ENCODE data around the gene PGM2.

Gene PGM2

GRCh38 chr4:37879365-37879764 is 52.9 kb downstream of the PGM2 start:
- 94% methylated on average over 4 of the region's 8 CpGs for WGBS (ENCODE audit: insufficient coverage)
- Histone ChIP-seq H3K27me3 (replicated peaks in 2 of 5; ENCODE audit: control insufficient read depth in 4 of 5, insufficient read depth in 5 of 5, low read length in 4 of 5) (no peaks in the 10 kb centered on the region), H3K4me3 (ENCODE audit: control insufficient read depth in 1 of 7, extremely low read depth in 1 of 7, insufficient read depth in 4 of 7, low read depth in 2 of 7, low read length in 6 of 7) (no peak overlapping the region), H3K4me1 (ENCODE audit: control extremely low read depth in 1 of 4, control insufficient read depth in 4 of 4, insufficient read depth in 4 of 4, low read length in 3 of 4) (peaks cover 0 to 2% (median 0%) of the 10 kb centered on the region in 4 experiments), H3K27ac (ENCODE audit: insufficient read depth in 1 of 2, low read depth in 1 of 2, low read length in 2 of 2, poor library complexity in 1 of 2, severe bottlenecking in 2 of 2) (no peak overlapping the region), H3K36me3 (ENCODE audit: control insufficient read depth in 4 of 4, insufficient read depth in 4 of 4, low read length in 3 of 4) (no peaks in the 10 kb centered on the region), H3K9me3 (ENCODE audit: control extremely low read depth in 1 of 5, control insufficient read depth in 4 of 5, insufficient read depth in 2 of 5, low read depth in 1 of 5, low read length in 4 of 5) (no peaks in the 10 kb centered on the region)
- peak in 2 of 3 donors; percentile 24 to 38 for DNase-seq
- ChIA-PET CTCF (interaction anchor here (1.3 to 6.0 kb wide), 2 partner anchors 10 to 41 kb away, joined by 3 to 33 read pairs; partner anchors contain the start of gene TBC1D1), POLR2A (interaction anchor here (0.6 kb wide), 1 partner anchor 39 kb away, joined by 3 read pairs; no protein-coding TSS in a partner anchor)

- Histone ChIP-seq H3K27me3 (replicated peaks in 2 of 5; ENCODE audit: control insufficient read depth in 4 of 5, insufficient read depth in 5 of 5, low read length in 4 of 5) (no peaks in the 10 kb centered on the region), H3K4me1 (ENCODE audit: control extremely low read depth in 1 of 4, control insufficient read depth in 4 of 4, insufficient read depth in 4 of 4, low read length in 3 of 4) (peaks cover 0 to 5% (median 0%) of the 10 kb centered on the region in 4 experiments), H3K9me3 (ENCODE audit: control extremely low read depth in 1 of 5, control insufficient read depth in 4 of 5, insufficient read depth in 2 of 5, low read depth in 1 of 5, low read length in 4 of 5) (no peaks in the 10 kb centered on the region), H3K36me3 (ENCODE audit: control insufficient read depth in 4 of 4, insufficient read depth in 4 of 4, low read length in 3 of 4) (no peaks in the 10 kb centered on the region), H3K27ac (ENCODE audit: insufficient read depth in 1 of 2, low read depth in 1 of 2, low read length in 2 of 2, poor library complexity in 1 of 2, severe bottlenecking in 2 of 2) (no peak overlapping the region), H3K4me3 (ENCODE audit: control insufficient read depth in 1 of 7, extremely low read depth in 1 of 7, insufficient read depth in 4 of 7, low read depth in 2 of 7, low read length in 6 of 7) (no peak overlapping the region)
- CTCF ChIA-PET = no interaction called here
- no peak for DNase-seq
- POLR2A ChIA-PET = no interaction called here
- no CpG with 5 or more reads among the region's 5 CpGs for WGBS (ENCODE audit: insufficient coverage)
Measured at GRCh38 chr4:37881811-37882210, 55.3 kb downstream of the PGM2 start.

- WGBS (ENCODE audit: insufficient coverage) = 75% methylated on average over 2 of the region's 4 CpGs
- Histone ChIP-seq H3K9me3 (ENCODE audit: control extremely low read depth in 1 of 5, control insufficient read depth in 4 of 5, insufficient read depth in 2 of 5, low read depth in 1 of 5, low read length in 4 of 5) (no peaks in the 10 kb centered on the region), H3K4me1 (ENCODE audit: control extremely low read depth in 1 of 4, control insufficient read depth in 4 of 4, insufficient read depth in 4 of 4, low read length in 3 of 4) (peaks cover 0 to 5% (median 0%) of the 10 kb centered on the region in 4 experiments), H3K36me3 (ENCODE audit: control insufficient read depth in 4 of 4, insufficient read depth in 4 of 4, low read length in 3 of 4) (no peaks in the 10 kb centered on the region), H3K4me3 (ENCODE audit: control insufficient read depth in 1 of 7, extremely low read depth in 1 of 7, insufficient read depth in 4 of 7, low read depth in 2 of 7, low read length in 6 of 7) (no peak overlapping the region), H3K27ac (ENCODE audit: insufficient read depth in 1 of 2, low read depth in 1 of 2, low read length in 2 of 2, poor library complexity in 1 of 2, severe bottlenecking in 2 of 2) (no peak overlapping the region), H3K27me3 (replicated peaks in 2 of 5; ENCODE audit: control insufficient read depth in 4 of 5, insufficient read depth in 5 of 5, low read length in 4 of 5) (no peaks in the 10 kb centered on the region)
- CTCF ChIA-PET = interaction anchor here (1.1 kb wide), 1 partner anchor 69 kb away, joined by 3 read pairs; no protein-coding TSS in a partner anchor
- POLR2A ChIA-PET = no interaction called here
- no peak for DNase-seq
Measured at GRCh38 chr4:37882665-37883296, 56.3 kb downstream of the PGM2 start.

GRCh38 chr4:37884855-37885487 is 58.5 kb downstream of the PGM2 start:
- Histone ChIP-seq H3K4me3 (ENCODE audit: control insufficient read depth in 1 of 7, extremely low read depth in 1 of 7, insufficient read depth in 4 of 7, low read depth in 2 of 7, low read length in 6 of 7) (no peak overlapping the region), H3K9me3 (ENCODE audit: control extremely low read depth in 1 of 5, control insufficient read depth in 4 of 5, insufficient read depth in 2 of 5, low read depth in 1 of 5, low read length in 4 of 5) (no peaks in the 10 kb centered on the region), H3K4me1 (ENCODE audit: control extremely low read depth in 1 of 4, control insufficient read depth in 4 of 4, insufficient read depth in 4 of 4, low read length in 3 of 4) (peaks cover 0 to 4% (median under 1%) of the 10 kb centered on the region in 4 experiments), H3K27me3 (replicated peaks in 2 of 5; ENCODE audit: control insufficient read depth in 4 of 5, insufficient read depth in 5 of 5, low read length in 4 of 5) (peaks cover 0 to 3% (median 0%) of the 10 kb centered on the region in 5 experiments), H3K27ac (ENCODE audit: insufficient read depth in 1 of 2, low read depth in 1 of 2, low read length in 2 of 2, poor library complexity in 1 of 2, severe bottlenecking in 2 of 2) (no peak overlapping the region), H3K36me3 (ENCODE audit: control insufficient read depth in 4 of 4, insufficient read depth in 4 of 4, low read length in 3 of 4) (no peaks in the 10 kb centered on the region)
- DNase-seq = no peak
- POLR2A ChIA-PET = no interaction called here
- CTCF ChIA-PET = interaction anchor here (1.0 kb wide), 1 partner anchor 11 kb away, joined by 5 read pairs; no protein-coding TSS in a partner anchor
- WGBS (ENCODE audit: insufficient coverage) = 100% methylated on average over 1 of the region's 3 CpGs

- 87% methylated on average over 3 of the region's 8 CpGs for WGBS (ENCODE audit: insufficient coverage)
- no peak overlapping the region for H3K4me3 ChIP-seq (ENCODE audit: control insufficient read depth in 1 of 7, extremely low read depth in 1 of 7, insufficient read depth in 4 of 7, low read depth in 2 of 7, low read length in 6 of 7)
- H3K36me3 ChIP-seq (ENCODE audit: control insufficient read depth in 4 of 4, insufficient read depth in 4 of 4, low read length in 3 of 4) = no peaks in the 10 kb centered on the region
- H3K27me3 ChIP-seq (replicated peaks in 2 of 5; ENCODE audit: control insufficient read depth in 4 of 5, insufficient read depth in 5 of 5, low read length in 4 of 5) = peaks cover 0 to 6% (median 0%) of the 10 kb centered on the region in 5 experiments
- H3K27ac ChIP-seq (ENCODE audit: insufficient read depth in 1 of 2, low read depth in 1 of 2, low read length in 2 of 2, poor library complexity in 1 of 2, severe bottlenecking in 2 of 2) = no peak overlapping the region
- peaks cover 0 to 9% (median 5%) of the 10 kb centered on the region in 4 experiments for H3K4me1 ChIP-seq (ENCODE audit: control extremely low read depth in 1 of 4, control insufficient read depth in 4 of 4, insufficient read depth in 4 of 4, low read length in 3 of 4)
- H3K9me3 ChIP-seq (ENCODE audit: control extremely low read depth in 1 of 5, control insufficient read depth in 4 of 5, insufficient read depth in 2 of 5, low read depth in 1 of 5, low read length in 4 of 5) = no peaks in the 10 kb centered on the region
- DNase-seq = peak in 1 of 3 donors; percentile 32
- ChIA-PET POLR2A (no interaction called here), CTCF (interaction anchor here (1.0 kb wide), 2 partner anchors 11 to 82 kb away, joined by 4 to 5 read pairs; no protein-coding TSS in a partner anchor)
Measured at GRCh38 chr4:37885496-37885895, 59.0 kb downstream of the PGM2 start.

- WGBS (ENCODE audit: insufficient coverage) = 31% methylated on average over 49 of the region's 63 CpGs
- Histone ChIP-seq H3K4me1 (ENCODE audit: control extremely low read depth in 1 of 4, control insufficient read depth in 4 of 4, insufficient read depth in 4 of 4, low read length in 3 of 4) (peaks cover 4 to 21% (median 20%) of the 10 kb centered on the region in 4 experiments), H3K4me3 (ENCODE audit: control insufficient read depth in 1 of 7, extremely low read depth in 1 of 7, insufficient read depth in 4 of 7, low read depth in 2 of 7, low read length in 6 of 7) (peak overlapping the region; percentile 23 to 96 (median 79)), H3K27ac (ENCODE audit: insufficient read depth in 1 of 2, low read depth in 1 of 2, low read length in 2 of 2, poor library complexity in 1 of 2, severe bottlenecking in 2 of 2) (no peak overlapping the region), H3K27me3 (replicated peaks in 2 of 5; ENCODE audit: control insufficient read depth in 4 of 5, insufficient read depth in 5 of 5, low read length in 4 of 5) (peaks cover 0 to 6% (median 0%) of the 10 kb centered on the region in 5 experiments), H3K36me3 (ENCODE audit: control insufficient read depth in 4 of 4, insufficient read depth in 4 of 4, low read length in 3 of 4) (no peaks in the 10 kb centered on the region), H3K9me3 (ENCODE audit: control extremely low read depth in 1 of 5, control insufficient read depth in 4 of 5, insufficient read depth in 2 of 5, low read depth in 1 of 5, low read length in 4 of 5) (no peaks in the 10 kb centered on the region)
- ChIA-PET CTCF (interaction anchor here (0.5 to 4.5 kb wide), 14 partner anchors 13 to 1034 kb away, joined by 3 to 33 read pairs (median 3); no protein-coding TSS in a partner anchor), POLR2A (interaction anchor here (0.6 kb wide), 1 partner anchor 55 kb away, joined by 3 read pairs; no protein-coding TSS in a partner anchor)
- peak; percentile 60 to 83 (median 67) for DNase-seq
Measured at GRCh38 chr4:37889849-37890800, 63.6 kb downstream of the PGM2 start.

All from common myeloid progenitor, CD34-positive (primary cell).